GM21717 (cell line): ENCODE measurements around the gene STEAP4.

Source experiments
- ATAC-seq: cut with Tn5 transposase; IDR thresholded peaks from one replicate; pipeline ENCODE4 v1.9.1; 2021; ENCODE audit warnings: mild to moderate bottlenecking, moderate library complexity; ENCODE audit not compliant: unreplicated experiment

STEAP4 gene

GRCh38 chr7:88306590-88307048 is at the start of gene STEAP4:
Gene STEAP4, minus strand, starts transcription at chr7:88306894. Its CDS starts 22,625 bp downstream, at chr7:88284269.
- no peak for ATAC-seq

DNA sequence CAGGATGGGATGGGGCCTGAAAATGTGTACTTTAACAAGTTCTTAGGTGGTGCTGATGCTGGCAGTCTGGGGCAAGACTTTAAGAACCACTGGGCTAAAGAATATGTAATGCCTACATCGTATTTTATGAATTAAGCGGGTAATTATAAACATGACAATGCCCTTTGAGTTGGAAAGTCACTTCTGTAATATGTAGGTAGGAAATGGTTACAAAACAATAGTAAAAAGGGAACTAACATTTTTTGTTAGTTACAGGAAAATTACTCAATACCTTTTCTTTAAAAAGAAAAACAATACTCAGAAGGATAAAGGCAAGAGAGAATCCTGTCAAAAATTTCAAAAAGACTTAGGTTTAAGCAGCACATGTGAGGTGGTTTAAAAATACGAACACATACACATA is 48.3 kb upstream of the STEAP4 start:
- no peak for ATAC-seq

- no peak for ATAC-seq
Measured at GRCh38 chr7:88350118-88350517, 43.4 kb upstream of the STEAP4 start.

GRCh38 chr7:88347517-88347916 is 40.8 kb upstream of the STEAP4 start:
- ATAC-seq: peak; percentile 7

DNA sequence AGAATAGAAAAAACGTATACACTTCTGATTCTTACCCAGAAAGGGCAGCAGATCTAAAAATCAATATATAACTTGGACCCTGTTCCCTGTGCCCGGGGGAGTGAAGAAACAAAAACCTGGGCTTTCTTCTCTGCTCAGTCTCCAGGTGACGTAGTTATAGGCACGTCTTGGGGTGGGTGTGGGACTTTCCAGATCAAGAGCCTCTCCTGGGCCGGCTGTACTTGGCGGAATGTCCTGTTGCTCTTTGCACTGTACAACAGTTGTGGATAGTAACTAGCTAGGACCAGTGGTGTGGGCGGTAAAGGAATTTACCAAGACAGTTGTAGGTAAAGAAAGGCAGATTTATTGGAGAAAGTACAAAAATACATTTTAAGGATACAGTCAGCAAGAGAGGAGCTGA is 40.4 kb upstream of the STEAP4 start:
- peak; percentile 77 for ATAC-seq

DNA sequence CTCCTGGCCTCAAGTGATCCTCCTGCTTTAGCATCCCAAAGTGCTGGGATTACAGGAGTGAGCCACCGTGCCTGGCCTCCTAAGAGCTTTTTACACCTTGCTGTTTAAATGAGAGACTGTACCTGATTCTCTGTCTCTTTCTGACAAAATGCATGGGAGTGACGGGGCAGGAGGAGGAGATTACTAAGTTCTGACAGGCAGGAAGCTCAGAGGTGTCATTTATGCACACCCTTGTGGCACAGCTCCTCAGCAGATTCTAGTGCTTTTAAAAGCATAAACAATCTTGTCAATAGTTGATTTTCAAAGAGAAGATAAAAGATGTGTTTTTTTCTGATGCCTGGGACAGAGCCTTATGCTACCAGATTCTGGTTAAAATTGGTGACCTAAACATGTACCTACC is 39.7 kb upstream of the STEAP4 start:
- no peak for ATAC-seq

DNA sequence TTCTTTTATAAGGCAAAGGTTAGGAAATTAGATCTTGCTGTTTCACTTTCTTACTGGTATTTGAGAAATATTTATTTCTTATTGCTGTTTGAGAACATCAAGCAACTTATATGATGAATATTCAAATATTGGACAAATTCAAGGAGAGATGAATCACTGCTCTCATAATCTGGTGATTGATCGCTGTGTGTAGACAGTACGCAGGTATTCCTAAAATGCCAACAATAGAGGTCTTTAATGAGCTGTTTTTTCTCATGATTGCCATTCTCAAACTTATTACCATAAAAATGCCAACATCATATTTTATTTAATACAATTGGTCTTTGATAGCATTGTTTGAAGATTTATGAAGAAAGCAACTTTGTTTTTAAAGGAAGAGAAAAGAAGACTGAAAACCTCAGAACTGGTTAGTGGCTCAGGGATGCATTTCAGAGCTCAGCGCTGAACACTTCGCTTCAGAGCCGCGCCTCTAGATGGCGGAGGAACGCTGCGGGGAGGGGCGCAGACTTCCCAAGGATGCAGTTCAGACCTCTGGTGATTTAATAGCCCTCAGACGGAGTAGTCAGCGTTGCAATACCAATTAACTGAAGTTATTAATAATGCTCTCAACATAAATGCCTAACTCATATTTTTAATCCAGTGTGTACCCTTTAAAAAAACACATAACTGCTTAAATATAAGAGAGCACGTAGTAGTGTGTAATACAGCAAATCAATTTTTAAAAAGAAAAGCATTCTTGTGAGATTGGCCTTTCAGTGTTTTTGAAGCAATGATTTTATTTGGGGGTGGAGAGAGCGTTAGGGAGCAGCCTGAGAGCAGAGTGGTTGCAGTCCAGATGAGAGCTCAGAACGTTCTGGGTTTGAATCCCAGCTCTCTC is 38.5 kb upstream of the STEAP4 start:
- ATAC-seq: peak; percentile 38

- ATAC-seq: no peak
Measured at GRCh38 chr7:88344271-88344670, 37.6 kb upstream of the STEAP4 start.

- ATAC-seq: no peak
Measured at GRCh38 chr7:88339195-88339922, 32.7 kb upstream of the STEAP4 start.

DNA sequence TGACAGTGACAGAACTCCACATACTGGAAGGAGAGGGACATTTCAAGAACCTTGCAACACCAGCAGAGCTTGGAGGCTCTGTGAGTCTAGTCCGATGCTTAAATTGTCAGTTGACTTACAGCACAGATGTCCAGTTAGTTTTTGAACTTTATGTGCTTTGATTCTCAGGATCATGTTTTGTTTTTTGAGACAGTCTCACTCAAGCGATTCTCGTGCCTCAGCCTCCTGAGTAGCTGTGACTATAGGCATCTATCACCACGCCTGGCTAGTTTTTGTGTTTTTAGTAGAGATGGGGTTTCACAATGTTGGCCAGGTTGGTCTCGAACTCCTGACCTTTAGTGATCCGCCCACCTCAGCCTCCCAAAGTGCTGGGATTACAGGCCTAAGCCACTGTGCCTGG is 31.8 kb upstream of the STEAP4 start:
- ATAC-seq: no peak

DNA sequence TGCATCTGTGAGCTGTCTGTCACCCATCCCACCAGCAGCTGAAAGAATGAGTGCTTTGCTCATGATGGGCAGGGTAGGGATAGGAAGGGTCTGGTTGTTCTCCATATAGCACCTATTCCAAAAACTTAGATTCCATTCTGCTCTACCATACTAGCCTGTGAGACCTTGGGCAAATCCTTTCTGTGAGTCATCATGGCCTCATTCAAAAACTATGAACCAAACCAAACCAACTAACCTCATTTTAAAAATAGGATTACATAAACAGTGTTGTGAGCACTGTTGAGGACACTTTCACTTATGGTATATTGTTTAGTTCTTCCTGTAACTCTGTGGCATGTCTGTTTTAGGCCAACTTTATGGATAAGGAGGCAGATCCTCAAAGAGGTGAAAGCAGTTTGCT is 30.9 kb upstream of the STEAP4 start:
- ATAC-seq: no peak

DNA sequence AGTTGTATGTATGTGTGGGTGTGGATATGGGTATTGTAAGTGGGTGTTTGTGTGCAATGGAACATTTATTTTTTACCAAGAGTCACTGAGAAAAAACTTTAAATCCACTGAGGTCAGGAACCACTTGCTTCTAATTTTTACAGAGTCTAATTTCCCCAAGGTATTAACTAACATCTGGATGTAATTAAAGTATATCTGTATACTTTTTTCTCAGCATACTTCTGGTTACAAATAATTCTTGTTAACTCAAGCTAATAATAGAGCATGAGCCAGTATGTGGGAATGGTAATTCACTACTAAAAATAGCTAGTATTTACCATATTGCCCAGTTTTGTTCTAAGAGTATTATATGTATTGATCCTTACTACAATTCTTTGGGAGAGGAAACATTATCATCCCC is 24.6 kb upstream of the STEAP4 start:
- no peak for ATAC-seq

DNA sequence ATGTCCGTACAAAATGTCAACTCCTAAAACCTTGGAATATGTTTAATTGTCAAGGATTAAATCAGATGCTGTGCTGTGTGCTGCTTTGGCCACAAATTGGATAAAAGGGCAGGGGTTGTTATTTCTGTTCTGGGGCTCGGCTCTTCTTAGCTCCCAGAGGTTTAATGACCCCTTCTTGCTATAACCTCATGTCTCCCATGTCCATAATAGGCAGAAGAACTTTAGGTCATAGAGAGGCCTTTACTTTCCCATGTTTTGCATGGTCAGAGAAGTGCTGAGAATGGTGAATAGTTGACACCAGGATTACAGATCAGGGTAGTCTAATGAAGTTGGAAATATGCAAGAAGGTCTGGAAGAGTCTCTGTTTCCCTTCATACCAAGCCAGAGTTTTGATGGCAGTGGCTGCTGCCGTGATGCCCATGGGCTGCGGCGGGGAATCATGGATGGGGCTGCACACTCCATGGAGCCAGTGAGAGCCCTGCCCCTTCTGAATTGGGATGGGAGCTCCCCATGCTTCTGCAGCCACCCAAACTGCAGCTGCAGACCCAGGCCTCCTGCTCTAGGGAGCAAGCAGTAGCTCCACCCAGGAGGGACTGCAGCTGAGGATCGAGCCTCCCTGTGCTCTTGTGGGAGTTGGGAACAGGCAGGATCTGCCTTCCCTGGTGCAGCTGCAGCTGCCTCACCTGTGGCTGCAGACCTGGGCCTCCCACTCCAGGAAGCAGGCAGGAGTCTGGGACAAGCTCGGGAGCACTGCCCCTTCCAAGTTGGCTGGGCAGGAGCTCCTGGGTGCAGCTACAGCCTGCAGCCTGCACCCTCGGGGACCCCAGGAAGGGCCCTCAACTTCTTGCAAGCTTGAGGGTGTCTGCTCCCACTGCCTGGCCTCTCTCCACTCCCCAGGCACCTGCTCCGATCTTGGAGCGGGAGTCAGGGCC is 23.1 kb upstream of the STEAP4 start:
- ATAC-seq: no peak

- no peak for ATAC-seq
Measured at GRCh38 chr7:88328787-88329186, 22.1 kb upstream of the STEAP4 start.

DNA sequence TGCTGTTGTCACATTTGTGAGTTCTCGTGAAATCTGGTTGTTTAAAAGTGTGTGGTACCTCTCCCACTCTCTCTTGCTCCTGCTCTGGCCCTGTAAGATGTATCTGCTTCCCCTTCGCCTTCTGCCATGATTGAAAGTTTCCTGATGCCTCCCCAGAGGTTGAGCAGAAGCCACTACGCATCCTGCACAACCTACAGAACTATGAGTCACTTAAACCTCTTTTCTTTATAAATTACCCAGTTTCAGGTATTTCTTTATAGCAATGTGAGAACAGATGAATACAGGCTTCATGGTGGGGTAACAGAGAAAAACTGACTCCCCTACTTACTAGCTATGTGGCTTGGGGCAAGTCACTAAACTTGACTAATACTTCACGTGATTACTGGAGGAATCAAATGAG is 18.0 kb upstream of the STEAP4 start:
- ATAC-seq: no peak

- ATAC-seq: no peak
Measured at GRCh38 chr7:88322151-88322550, 15.5 kb upstream of the STEAP4 start.

DNA sequence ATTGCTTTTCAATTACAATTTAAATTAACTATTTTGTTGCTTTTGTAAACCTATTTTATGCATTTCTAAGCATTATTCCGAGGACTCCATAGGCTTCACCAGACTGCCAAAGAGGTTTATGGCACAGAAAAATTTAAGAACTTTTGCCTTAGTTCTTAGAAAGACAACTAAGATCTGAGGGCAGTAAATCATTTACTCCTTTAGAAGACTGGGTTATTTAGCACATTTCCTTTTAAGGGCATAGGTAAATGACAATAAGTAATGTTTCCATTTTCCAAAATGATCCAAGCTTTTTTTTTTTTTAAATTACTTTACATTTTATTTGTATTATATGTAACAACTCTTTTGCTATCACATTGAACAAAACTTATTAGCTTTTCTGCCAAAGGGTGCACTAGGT is 15.0 kb upstream of the STEAP4 start:
- ATAC-seq: no peak

DNA sequence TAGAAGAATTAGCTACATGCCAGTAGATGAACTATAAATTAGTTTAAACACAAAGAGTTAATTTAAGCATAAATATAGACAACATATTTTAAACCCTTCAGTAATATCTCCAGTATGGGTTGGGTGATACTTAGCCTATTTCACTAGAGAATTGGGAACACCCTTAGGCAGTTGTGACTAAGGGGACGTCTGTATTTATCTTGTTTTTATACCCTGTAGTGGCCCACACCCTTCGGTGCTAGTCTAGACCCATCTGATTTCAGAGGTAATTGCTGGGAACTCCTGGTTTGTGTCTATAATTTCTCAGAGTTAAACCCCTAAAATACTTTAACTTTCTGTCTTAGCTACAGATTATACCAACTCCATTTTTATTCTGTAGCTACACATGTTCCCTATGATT is 11.5 kb upstream of the STEAP4 start:
- no peak for ATAC-seq

- ATAC-seq: no peak
Measured at GRCh38 chr7:88317422-88317821, 10.7 kb upstream of the STEAP4 start.

DNA sequence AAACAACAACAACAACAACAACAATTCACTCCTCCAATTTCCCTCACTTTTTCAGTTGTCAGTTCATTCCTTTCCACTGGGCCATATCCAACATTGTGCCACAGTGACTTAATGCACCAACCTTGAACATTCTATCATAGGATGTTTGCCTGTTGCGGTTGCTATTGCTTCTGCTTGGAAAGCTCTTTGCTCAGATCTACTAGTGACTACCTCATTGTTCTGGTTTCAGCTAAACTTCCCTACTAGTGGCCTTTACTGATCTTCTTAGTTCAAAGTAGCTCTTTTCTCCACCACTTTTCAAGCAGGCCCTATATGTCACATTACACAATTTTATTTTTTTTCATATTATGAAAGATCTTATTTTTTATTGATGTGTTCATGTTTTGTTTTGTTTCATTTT is 9.8 kb upstream of the STEAP4 start:
- ATAC-seq: no peak

DNA sequence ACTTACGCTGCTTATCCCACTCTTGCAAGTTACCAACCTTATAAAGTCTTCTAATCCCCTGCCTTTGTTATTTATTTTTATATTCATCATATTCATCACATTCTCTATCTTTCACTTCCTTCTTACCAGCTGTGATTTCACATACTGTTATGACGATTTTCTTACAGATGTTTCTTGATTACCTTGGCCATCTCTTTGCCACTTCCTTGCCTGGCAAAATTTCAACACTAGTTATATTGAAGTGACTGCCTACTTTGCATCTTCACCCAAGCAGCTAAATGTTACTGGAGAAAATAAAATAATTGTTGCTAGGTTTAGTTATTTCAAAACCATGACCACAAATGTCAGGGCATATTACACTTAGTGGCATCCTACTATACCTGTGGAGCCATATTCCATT is 8.8 kb upstream of the STEAP4 start:
- ATAC-seq: no peak
